HG02840 (cell line): ENCODE results near the gene RNF212.

Source experiments
- ATAC-seq: cut with Tn5 transposase; IDR thresholded peaks from one replicate; pipeline ENCODE4 v1.9.1; 2021; ENCODE audit warnings: mild to moderate bottlenecking, moderate library complexity, moderate number of reproducible peaks; ENCODE audit not compliant: unreplicated experiment, low FRiP score

Gene RNF212

DNA sequence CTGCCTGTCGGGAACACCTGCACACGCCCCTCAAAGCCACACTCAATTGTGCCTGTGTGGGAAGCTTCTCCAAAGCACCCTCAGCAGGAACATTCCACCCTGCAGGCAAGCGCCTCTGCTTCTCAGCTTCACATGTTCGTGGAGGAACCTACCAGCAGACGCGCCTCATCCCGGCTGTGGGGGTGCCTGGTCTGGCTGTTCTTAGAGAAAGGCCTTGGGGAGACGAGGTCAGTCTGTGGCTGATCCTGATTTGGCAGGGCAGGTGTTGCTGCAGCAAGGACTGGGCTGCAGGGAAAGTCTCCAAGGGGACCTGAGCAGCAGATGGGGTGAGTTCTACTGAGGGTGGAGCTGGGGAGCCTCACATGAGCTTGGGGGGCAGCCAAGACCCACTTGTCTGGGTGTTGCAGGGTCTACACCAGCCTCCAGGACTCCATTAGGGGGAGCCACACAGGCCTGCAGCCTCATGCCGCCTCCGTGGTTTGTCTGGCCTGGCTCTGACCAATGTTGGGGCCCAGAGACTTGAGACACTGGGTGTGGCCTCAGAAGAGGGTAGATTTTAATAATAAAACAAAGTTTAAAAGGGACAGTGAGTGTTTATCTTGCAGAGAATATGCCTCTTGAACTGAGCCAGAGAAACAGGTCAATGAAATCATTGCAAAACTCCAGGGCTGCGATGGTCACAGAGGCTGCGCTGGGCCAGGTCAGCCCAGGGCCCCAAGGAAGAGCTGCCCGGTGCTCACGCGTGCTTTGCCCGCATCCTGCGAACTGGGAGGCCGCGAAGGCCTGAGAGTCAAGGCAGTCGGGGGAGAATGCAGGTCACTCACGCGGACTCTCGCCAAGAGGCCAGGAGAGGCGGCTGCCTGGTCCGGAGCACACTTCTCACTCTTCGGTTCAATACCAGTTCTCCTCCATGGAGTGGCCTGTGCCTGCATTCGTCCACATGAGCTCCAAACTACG, 21.1 kb downstream of the RNF212 start:
- no peak for ATAC-seq

DNA sequence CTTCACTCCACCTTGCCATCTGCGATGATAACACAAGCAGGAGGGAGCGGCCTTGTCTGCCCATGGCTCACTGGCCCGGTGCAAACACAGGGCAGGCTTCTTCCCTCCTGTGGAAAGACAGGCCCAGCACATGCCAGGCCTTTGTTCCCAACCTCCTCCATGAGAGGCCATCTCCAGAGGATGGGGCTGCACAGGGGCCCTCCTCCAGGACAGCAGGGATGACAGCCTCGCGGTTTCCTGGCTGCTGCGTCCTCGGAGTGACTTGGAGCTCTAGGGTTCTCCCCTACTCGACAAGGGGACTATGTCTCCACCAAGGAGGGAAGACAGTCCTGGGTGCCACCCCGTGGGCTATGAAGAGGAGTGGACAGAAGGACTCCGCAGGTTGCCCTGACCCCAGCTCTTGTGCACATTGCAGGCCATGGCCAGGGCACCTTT, 21.8 kb downstream of the RNF212 start:
- no peak for ATAC-seq

DNA sequence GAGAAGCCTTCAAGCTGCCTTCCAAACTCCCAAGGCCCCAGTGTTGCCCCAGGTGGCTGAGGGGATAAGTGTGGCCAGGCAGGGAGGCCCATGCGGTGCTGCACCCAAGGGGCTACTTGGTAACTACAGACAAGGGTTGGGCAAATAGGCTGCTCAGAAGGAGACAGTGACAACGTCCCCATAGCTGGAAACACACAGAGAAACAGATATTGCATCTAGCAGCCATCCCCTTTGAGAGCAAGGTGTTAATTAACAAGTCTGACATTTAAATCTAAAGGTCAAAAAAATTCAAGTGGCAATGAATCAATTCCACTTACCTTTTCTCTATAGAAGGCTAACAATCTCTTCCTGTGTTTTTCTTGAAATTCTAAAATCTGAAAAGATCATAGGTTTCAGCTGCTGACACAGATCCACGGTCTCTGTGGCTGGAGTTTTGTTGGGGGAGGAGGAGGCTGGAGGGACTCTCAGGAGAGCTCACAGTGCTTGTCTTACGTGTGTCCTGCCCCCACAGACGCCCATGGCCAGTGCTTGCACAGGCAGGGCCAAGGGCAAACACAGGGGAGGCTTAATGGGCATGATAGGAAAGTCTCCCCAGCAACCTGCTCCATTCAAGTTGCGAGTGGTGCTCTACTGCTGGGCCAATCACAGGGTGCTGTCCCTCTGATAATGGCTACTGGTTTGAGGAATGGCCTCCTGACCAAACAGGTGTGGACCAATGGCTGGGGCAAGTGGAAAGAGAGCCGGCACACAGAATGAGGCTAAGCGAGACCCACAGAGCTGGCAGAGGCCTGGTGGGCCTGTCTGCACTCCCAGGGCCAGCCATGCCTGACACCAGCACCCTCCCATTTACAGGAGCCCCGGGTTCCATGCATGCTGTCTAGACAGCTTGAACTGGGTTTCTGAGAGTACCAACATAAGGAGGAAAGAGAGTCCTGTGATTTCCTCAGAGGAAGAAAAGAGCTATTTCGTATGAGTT, 22.6 kb downstream of the RNF212 start:
- no peak for ATAC-seq

DNA sequence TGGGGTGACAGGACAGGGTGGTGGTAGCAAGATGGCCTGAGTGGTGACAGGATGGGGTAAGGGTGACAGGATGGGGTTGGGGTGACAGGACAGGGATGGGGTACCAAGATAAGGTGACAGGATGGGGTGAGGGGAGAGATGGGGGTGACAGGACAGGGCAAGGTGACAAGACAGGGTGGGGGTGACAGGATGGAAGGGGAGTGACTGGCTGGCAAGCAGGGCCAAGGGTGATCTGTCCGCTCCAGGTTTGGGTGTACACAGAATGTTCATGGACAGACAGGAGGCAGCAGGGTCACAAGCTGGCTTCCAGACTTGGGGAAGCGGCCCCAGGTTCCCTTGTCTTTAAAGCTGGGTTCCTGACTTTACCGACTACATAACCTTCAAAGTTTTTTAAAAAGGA, 23.3 kb downstream of the RNF212 start:
- ATAC-seq, result no peak

DNA sequence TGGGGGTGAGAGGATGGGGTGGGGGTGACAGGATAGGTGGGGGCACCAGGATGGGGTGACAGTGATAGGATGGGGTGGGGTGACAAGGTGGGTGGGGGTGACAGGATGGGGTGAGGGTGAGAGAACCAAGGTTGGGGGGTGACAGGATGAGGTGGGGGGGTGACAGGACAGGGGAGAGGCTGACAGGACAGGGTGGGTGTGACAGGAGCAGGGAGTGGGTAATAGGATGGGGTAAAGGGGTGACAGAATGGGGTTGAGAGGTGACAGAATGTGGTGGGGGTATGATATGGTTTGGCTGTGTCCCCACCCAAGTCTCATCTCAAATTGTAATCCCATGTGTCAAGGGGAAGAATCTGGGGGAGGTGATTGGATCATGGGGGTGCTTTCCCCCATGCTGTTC, 26.0 kb downstream of the RNF212 start:
- no peak for ATAC-seq

- ATAC-seq, result no peak
Measured at GRCh38 chr4:1086011-1086410, 27.4 kb downstream of the RNF212 start.

GRCh38 chr4:1085404-1085799, 28.0 kb downstream of the RNF212 start:
- no peak for ATAC-seq

GRCh38 chr4:1084796-1085403, 28.5 kb downstream of the RNF212 start:
- no peak for ATAC-seq

DNA sequence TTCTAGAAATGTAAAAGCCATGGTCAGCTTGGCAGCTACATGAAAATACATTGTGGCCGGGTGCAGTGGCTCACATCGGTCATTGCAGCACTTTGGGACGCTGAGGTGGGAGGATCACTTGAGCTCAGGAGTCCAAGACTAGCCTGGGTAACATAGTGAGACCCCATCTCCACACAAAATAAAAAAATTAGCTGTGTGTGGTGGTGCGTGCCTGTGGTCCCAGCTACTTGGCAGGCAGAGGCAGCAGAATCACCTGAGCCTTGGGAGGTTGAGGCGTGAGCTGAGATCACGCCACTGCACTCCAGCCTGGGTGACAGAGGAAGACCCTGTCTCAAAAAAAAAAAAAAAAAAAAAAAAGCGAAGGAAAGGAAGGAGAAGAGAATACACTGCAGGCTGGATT, 29.0 kb downstream of the RNF212 start:
- no peak for ATAC-seq

GRCh38 chr4:1082215-1083182, 30.9 kb downstream of the RNF212 start:
- ATAC-seq, result no peak

GRCh38 chr4:1081689-1082040, 31.7 kb downstream of the RNF212 start:
- ATAC-seq, result no peak

GRCh38 chr4:1080961-1081688, 32.2 kb downstream of the RNF212 start:
- no peak for ATAC-seq

DNA sequence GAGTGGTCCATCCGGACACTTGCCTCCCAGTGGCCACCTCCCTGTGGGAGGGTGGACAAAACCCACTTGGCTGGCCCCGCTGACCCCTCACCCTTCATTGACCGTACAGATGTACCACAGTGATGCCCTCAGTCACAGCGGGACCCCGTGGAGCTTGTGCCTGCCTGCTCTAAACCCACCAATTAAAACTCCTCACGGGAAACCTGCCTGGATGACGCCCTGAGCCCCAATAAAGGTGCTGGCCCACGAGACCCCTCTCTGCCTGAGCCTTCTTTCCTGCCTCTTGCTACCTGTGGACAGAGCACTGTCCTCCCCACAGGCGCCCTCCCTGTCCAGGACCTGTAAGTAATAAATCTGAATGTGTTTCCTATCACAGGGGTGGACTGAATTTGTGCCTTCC, 32.9 kb downstream of the RNF212 start:
- no peak for ATAC-seq

- no peak for ATAC-seq
Measured at GRCh38 chr4:1079711-1080265, 33.6 kb downstream of the RNF212 start.

DNA sequence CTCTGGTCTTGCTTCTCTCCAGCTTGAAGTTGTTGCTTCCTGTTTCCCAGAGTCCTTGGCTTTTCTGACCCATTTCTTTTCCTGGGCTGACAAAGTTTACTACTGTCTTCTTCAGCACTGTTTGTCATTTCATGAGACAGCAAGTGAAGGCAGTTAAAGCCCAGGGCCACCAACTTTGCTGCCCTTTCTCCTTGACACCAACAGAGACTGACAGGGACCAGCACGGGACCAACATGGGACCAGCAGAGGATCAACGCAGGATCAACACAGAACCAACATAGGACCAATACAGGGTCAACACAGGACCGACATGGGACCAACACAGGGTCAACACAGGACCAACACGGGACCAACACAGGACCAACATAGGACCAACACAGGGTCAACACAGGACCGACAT, 34.9 kb downstream of the RNF212 start:
- no peak for ATAC-seq

DNA sequence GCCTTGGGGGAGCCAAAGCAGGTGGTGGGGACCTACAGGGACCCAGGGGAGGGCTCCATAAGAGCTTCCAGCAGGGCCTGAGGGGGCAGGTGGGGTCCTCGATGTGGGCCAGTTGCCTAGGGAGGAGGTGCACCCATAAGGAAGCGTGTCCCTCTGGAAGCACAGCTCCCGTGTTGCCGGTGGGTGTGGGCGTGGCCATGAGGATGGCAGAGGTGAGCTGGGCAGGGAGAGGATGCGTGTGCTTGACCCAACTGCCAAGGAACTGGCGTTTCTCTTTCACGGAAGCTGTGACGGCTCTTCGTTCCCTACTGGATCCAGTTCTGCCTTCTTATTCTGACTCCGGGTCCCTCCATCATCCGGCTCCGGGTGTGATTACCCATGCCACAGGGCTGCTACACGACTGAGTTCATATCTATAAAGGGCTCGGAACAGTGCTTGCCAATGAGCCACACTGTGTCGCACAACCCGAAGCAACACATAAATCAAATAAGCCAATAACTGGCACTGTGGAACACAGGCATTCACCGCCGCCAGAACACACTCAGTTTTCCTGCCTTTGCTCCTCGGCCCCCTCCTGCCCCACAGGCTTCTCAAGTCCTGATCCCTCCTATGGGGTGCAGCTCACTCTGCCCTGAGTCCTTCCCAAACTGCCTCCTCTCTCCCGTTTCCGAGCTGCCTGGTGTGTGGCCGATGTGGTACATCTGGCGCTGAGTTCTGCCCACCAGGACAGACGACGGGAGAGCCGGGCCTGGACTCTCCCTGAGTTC, 35.5 kb downstream of the RNF212 start:
- no peak for ATAC-seq

- no peak for ATAC-seq
Measured at GRCh38 chr4:1075809-1076699, 37.3 kb downstream of the RNF212 start.
